SK-N-MC (cell line): Measurements from ENCODE around the gene TRRAP.
A peak's percentile ranks its signal among the peaks of the same experiment; 100 is the strongest.
"Not testable (repeated sequence)": the region's sequence is repeated elsewhere in the genome, so short reads cannot be mapped to it uniquely, and the experiment has no call there.

ENCODE experiments used
- DNase-seq: peaks from one replicate; pipeline ENCODE4 v3.0.0-alpha.2; 2011; ENCODE audit warnings: low read depth, low spot score
- H3K27ac ChIP-seq: fragments of 200-600 bp; sonication (generic); 2 replicates; pipeline ENCODE4 v1.5.1; 2016; ENCODE audit warnings: mixed run types
- H3K36me3 ChIP-seq: fragments of 200-600 bp; sonication (generic); 2 replicates; pipeline ENCODE4 v1.6.1; 2017; ENCODE audit warnings: antibody characterized with exemption, low read length, mixed read lengths; ENCODE audit not compliant: insufficient read depth
- H3K4me3 ChIP-seq: fragments of 200-600 bp; sonication (generic); 2 replicates; pipeline ENCODE4 v1.5.1; 2016
- H3K9ac ChIP-seq: fragments of 200-600 bp; sonication (generic); 2 replicates; pipeline ENCODE4 v1.8.0; 2017; ENCODE audit warnings: mixed run types, mixed read lengths; ENCODE audit not compliant: insufficient read length
- H3K9me3 ChIP-seq: fragments of 200-600 bp; sonication (generic); 2 replicates; pipeline ENCODE4 v1.6.1; 2017; ENCODE audit warnings: low read depth, mild to moderate bottlenecking, antibody characterized with exemption, low read length, moderate library complexity, mixed read lengths
- EZH2 ChIP-seq: fragments of 200-600 bp; sonication (generic); IDR thresholded peaks from one replicate; pipeline ENCODE4 v1.6.1; 2017; ENCODE audit warnings: antibody characterized with exemption
- FOXP2 ChIP-seq: optimal IDR thresholded peaks from 2 replicates; pipeline ENCODE3; 2011; ENCODE audit warnings: mild to moderate bottlenecking, moderate library complexity; ENCODE audit not compliant: insufficient read depth; ENCODE audit errors: extremely low read length, control extremely low read depth
- POLR2AphosphoS5 ChIP-seq: IDR thresholded peaks from 2 replicates; pipeline ENCODE4 v1.6.1; 2012; ENCODE audit warnings: mild to moderate bottlenecking, low read depth, low read length, borderline replicate concordance

TRRAP gene

GRCh38 chr7:98870121-98870651 lies 8.1 kb upstream of the TRRAP start:
- no peak for TF ChIP-seq EZH2
- no peak for TF ChIP-seq POLR2AphosphoS5
- no peak for TF ChIP-seq FOXP2
- no peak for DNase-seq
- Histone ChIP-seq H3K36me3 (no peaks in the 10 kb centered on the region), H3K4me3 (peak overlapping the region; percentile 65), H3K27ac (no peak overlapping the region), H3K9me3 (no peaks in the 10 kb centered on the region), H3K9ac (no peak overlapping the region)

GRCh38 chr7:98870807-98871491 lies 7.4 kb upstream of the TRRAP start:
- Histone ChIP-seq H3K9ac (no peak overlapping the region), H3K4me3 (no peak overlapping the region), H3K36me3 (no peaks in the 10 kb centered on the region), H3K27ac (no peak overlapping the region), H3K9me3 (no peaks in the 10 kb centered on the region)
- no peak for DNase-seq
- no peak for TF ChIP-seq EZH2
- TF ChIP-seq FOXP2: no peak
- no peak for TF ChIP-seq POLR2AphosphoS5

GRCh38 chr7:98872328-98872924 lies 5.9 kb upstream of the TRRAP start:
- no peaks in the 10 kb centered on the region for H3K9me3 ChIP-seq
- no peak overlapping the region for H3K9ac ChIP-seq
- H3K36me3 ChIP-seq: no peaks in the 10 kb centered on the region
- TF ChIP-seq FOXP2: no peak
- TF ChIP-seq EZH2: no peak
- no peak for TF ChIP-seq POLR2AphosphoS5
- H3K27ac ChIP-seq: no peak overlapping the region
- DNase-seq: no peak
- no peak overlapping the region for H3K4me3 ChIP-seq

- not testable (repeated sequence) for H3K9me3 ChIP-seq, H3K36me3 ChIP-seq, H3K9ac ChIP-seq, DNase-seq, H3K4me3 ChIP-seq, H3K27ac ChIP-seq
These were observed 4.7 kb upstream of the TRRAP start for GRCh38 chr7:98873610-98874009.

- H3K9me3 ChIP-seq: no peaks in the 10 kb centered on the region
- no peak overlapping the region for H3K4me3 ChIP-seq
- no peaks in the 10 kb centered on the region for H3K36me3 ChIP-seq
- no peak overlapping the region for H3K9ac ChIP-seq
- H3K27ac ChIP-seq: no peak overlapping the region
- TF ChIP-seq POLR2AphosphoS5 (no peak), FOXP2 (no peak), EZH2 (no peak)
- DNase-seq: no peak
These were observed 3.4 kb upstream of the TRRAP start for GRCh38 chr7:98874942-98875341.

- Histone ChIP-seq H3K4me3 (no peak overlapping the region), H3K9me3 (no peaks in the 10 kb centered on the region), H3K9ac (no peak overlapping the region), H3K36me3 (peaks cover 2% of the 10 kb centered on the region; the same call in 1 of the 2 replicates), H3K27ac (no peak overlapping the region)
- TF ChIP-seq POLR2AphosphoS5 (no peak), FOXP2 (no peak), EZH2 (no peak)
- DNase-seq: no peak
These were observed 2.8 kb upstream of the TRRAP start for GRCh38 chr7:98875501-98875900.

- Histone ChIP-seq H3K27ac (no peak overlapping the region), H3K36me3 (peaks cover 18% of the 10 kb centered on the region), H3K9me3 (no peaks in the 10 kb centered on the region), H3K9ac (no peak overlapping the region), H3K4me3 (no peak overlapping the region)
- no peak for DNase-seq
- no peak for TF ChIP-seq EZH2
- no peak for TF ChIP-seq FOXP2
- no peak for TF ChIP-seq POLR2AphosphoS5
These were observed 1.2 kb upstream of the TRRAP start for GRCh38 chr7:98877146-98877545.

- no peaks in the 10 kb centered on the region for H3K9me3 ChIP-seq
- H3K36me3 ChIP-seq: peaks cover 25% of the 10 kb centered on the region
- DNase-seq: no peak
- H3K27ac ChIP-seq: no peak overlapping the region
- peak overlapping the region; percentile 96 for H3K9ac ChIP-seq
- TF ChIP-seq EZH2: no peak
- TF ChIP-seq FOXP2: no peak
- no peak for TF ChIP-seq POLR2AphosphoS5
- peak overlapping the region; percentile 90 for H3K4me3 ChIP-seq
These were observed 504 bp upstream of the TRRAP start for GRCh38 chr7:98877692-98878364.
